ENCODE measurements around the gene PBX3. TPM values are rescaled to one million over a fixed set of nuclear protein-coding genes. Genes with fewer than 3 reads are reported as not detected.

Gene PBX3
- total RNA-seq, 2 experiments from 2014 or later: 25.3 to 30.8 TPM

GRCh38 chr9:126002476-126003350 is 255.5 kb downstream of the PBX3 start:
- intact Hi-C loops (cut with DNase I, micrococcal nuclease): no loop called here
- CTCF ChIA-PET: no interaction called here
- no peak overlapping the region for H3K27ac ChIP-seq (ENCODE audit: low read depth in 1 of 2, low read length in 2 of 2)
- no peak for ATAC-seq (ENCODE audit: poor library complexity)
- H3K27me3 Mint-ChIP-seq: peaks cover 5% of the 10 kb centered on the region
- H3K9me3 ChIP-seq (ENCODE audit: control insufficient read depth in 1 of 2, insufficient read depth in 1 of 2, low read length in 2 of 2): peaks cover 2 to 10% of the 10 kb centered on the region in 2 experiments
- no peak overlapping the region for H3K27ac Mint-ChIP-seq
- H3K36me3 Mint-ChIP-seq (ENCODE audit: low read depth): no peaks in the 10 kb centered on the region
- no peaks in the 10 kb centered on the region for H3K36me3 ChIP-seq (ENCODE audit: insufficient read depth, low read length)
- no peak for DNase-seq
- H3K4me1 ChIP-seq (ENCODE audit: insufficient read depth, low read length): no peaks in the 10 kb centered on the region
- no peak overlapping the region for H3K4me3 ChIP-seq (ENCODE audit: low read length)
- H3K4me3 Mint-ChIP-seq: no peak overlapping the region
- H3K27me3 ChIP-seq (ENCODE audit: control insufficient read depth in 1 of 2, insufficient read depth in 2 of 2, low read length in 2 of 2): no peaks in the 10 kb centered on the region
- POLR2A ChIA-PET: no interaction called here
- H3K4me1 Mint-ChIP-seq (ENCODE audit: low read depth): no peaks in the 10 kb centered on the region
- no peak for TF ChIP-seq CTCF (IDR thresholded peaks at IDR 0.05)
- H3K9me3 Mint-ChIP-seq: no peaks in the 10 kb centered on the region

GRCh38 chr9:126009047-126009446 is 261.9 kb downstream of the PBX3 start:
- Mint-ChIP-seq H3K4me3 (no peak overlapping the region), H3K36me3 (ENCODE audit: low read depth) (peaks cover 7% of the 10 kb centered on the region), H3K27me3 (no peaks in the 10 kb centered on the region), H3K27ac (no peak overlapping the region), H3K9me3 (peaks cover 5% of the 10 kb centered on the region), H3K4me1 (ENCODE audit: low read depth) (no peaks in the 10 kb centered on the region)
- H3K36me3 ChIP-seq (ENCODE audit: insufficient read depth, low read length): no peaks in the 10 kb centered on the region
- ATAC-seq (ENCODE audit: poor library complexity): no peak
- ChIA-PET POLR2A (no interaction called here), CTCF (no interaction called here)
- intact Hi-C loops (cut with DNase I, micrococcal nuclease): no loop called here
- TF ChIP-seq CTCF (IDR thresholded peaks at IDR 0.05): no peak
- H3K27ac ChIP-seq (ENCODE audit: low read depth in 1 of 2, low read length in 2 of 2): no peak overlapping the region
- DNase-seq: no peak
- H3K9me3 ChIP-seq (ENCODE audit: control insufficient read depth in 1 of 2, insufficient read depth in 1 of 2, low read length in 2 of 2): peaks cover 23 to 27% of the 10 kb centered on the region in 2 experiments
- no peak overlapping the region for H3K4me3 ChIP-seq (ENCODE audit: low read length)
- H3K4me1 ChIP-seq (ENCODE audit: insufficient read depth, low read length): no peaks in the 10 kb centered on the region
- no peaks in the 10 kb centered on the region for H3K27me3 ChIP-seq (ENCODE audit: control insufficient read depth in 1 of 2, insufficient read depth in 2 of 2, low read length in 2 of 2)

- no peak overlapping the region for H3K4me3 Mint-ChIP-seq
- H3K27ac Mint-ChIP-seq: no peak overlapping the region
- H3K27ac ChIP-seq (ENCODE audit: low read depth in 1 of 2, low read length in 2 of 2): no peak overlapping the region
- peaks cover 0 to 5% of the 10 kb centered on the region in 2 experiments for H3K27me3 ChIP-seq (ENCODE audit: control insufficient read depth in 1 of 2, insufficient read depth in 2 of 2, low read length in 2 of 2)
- H3K4me1 Mint-ChIP-seq (ENCODE audit: low read depth): no peaks in the 10 kb centered on the region
- no peak overlapping the region for H3K4me3 ChIP-seq (ENCODE audit: low read length)
- peaks cover under 1 to 14% of the 10 kb centered on the region in 2 experiments for H3K9me3 ChIP-seq (ENCODE audit: control insufficient read depth in 1 of 2, insufficient read depth in 1 of 2, low read length in 2 of 2)
- H3K36me3 Mint-ChIP-seq (ENCODE audit: low read depth): no peaks in the 10 kb centered on the region
- peaks cover 8% of the 10 kb centered on the region for H3K27me3 Mint-ChIP-seq
- no peak for DNase-seq
- H3K9me3 Mint-ChIP-seq: no peaks in the 10 kb centered on the region
- ATAC-seq (ENCODE audit: poor library complexity): no peak
- TF ChIP-seq CTCF (IDR thresholded peaks at IDR 0.05): no peak
- H3K4me1 ChIP-seq (ENCODE audit: insufficient read depth, low read length): no peaks in the 10 kb centered on the region
- H3K36me3 ChIP-seq (ENCODE audit: insufficient read depth, low read length): no peaks in the 10 kb centered on the region
- intact Hi-C loops (cut with DNase I, micrococcal nuclease): no loop called here
- ChIA-PET CTCF (no interaction called here), POLR2A (no interaction called here)
These were observed 267.6 kb downstream of the PBX3 start for GRCh38 chr9:126014726-126015125.

Data from CD4-positive, alpha-beta T cell (primary cell).